GM21619 (cell line): Measurements from ENCODE around the gene TCF12.
"Not testable (repeated sequence)": the region's sequence is repeated elsewhere in the genome, so short reads cannot be mapped to it uniquely, and the experiment has no call there.

Source experiments
- ATAC-seq: cut with Tn5 transposase; IDR thresholded peaks from one replicate; pipeline ENCODE4 v1.9.1; 2021; ENCODE audit not compliant: unreplicated experiment

TCF12 gene

GRCh38 chr15:57129064-57129463 lies 210.6 kb downstream of the TCF12 start:
- no peak for ATAC-seq

- no peak for ATAC-seq
Measured at GRCh38 chr15:57130956-57131355, 212.5 kb downstream of the TCF12 start.

GRCh38 chr15:57133127-57133968 lies 214.9 kb downstream of the TCF12 start:
- ATAC-seq: no peak

GRCh38 chr15:57134071-57134605 lies 215.7 kb downstream of the TCF12 start:
- ATAC-seq: no peak

- ATAC-seq: no peak
Measured at GRCh38 chr15:57134851-57135250, 216.4 kb downstream of the TCF12 start.

- ATAC-seq: no peak
Measured at GRCh38 chr15:57135800-57136199, 217.4 kb downstream of the TCF12 start.

- ATAC-seq: no peak
Measured at GRCh38 chr15:57138349-57138788, 219.9 kb downstream of the TCF12 start.

GRCh38 chr15:57143511-57144078 lies 225.2 kb downstream of the TCF12 start:
- ATAC-seq: no peak

GRCh38 chr15:57144448-57144847 lies 226.0 kb downstream of the TCF12 start:
- ATAC-seq: no peak

DNA sequence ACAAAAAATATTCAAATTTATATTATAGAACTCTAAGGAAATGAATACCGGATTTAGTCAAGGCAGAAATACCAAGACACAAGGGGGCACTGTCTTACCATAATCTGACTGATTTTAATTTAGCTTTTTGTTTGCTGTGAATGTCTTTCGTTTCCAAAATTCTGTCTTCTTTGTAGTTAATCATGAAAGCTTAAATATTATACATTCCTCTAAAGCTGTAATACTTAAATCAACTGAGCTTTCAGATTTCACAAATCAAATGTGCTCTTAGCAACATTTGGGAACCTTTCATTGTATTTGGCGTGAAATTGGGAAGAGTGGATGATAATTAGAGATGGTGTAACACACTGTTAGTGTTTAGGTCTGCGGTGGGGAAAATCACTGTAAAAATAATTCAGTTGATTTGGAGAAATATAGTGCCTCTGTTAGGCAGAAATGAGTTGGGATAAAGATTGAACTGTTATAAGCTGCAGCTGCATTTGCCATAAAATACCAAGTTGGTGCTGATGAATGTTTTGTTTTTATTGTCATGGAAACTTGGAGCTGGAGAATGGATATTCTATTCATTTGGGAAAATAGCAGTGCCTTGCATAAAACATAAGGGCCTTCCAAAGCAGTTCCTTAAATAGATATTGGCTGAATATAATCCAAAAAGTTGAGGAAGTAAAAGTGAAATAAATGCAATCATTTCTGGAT lies 228.2 kb downstream of the TCF12 start:
- no peak for ATAC-seq

DNA sequence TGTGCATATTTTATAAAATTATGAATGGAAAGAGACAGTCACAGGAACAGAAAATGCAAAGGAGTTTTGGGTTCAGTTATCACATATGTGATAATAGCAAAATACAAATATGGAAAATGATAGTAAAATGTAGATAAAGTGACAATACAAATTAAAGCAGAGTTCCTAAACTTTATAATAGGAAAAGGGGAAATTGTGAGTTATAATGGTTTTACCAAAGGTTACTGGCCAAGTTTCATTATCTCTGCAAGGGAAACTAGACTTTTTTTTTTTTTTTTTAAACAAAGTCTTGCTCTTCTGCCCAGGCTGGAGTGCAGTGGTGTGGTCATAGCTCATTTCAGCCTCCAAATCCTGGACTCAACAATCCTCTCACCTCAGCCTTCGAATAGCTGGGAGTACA lies 229.2 kb downstream of the TCF12 start:
- no peak for ATAC-seq

- no peak for ATAC-seq
Measured at GRCh38 chr15:57148262-57148661, 229.8 kb downstream of the TCF12 start.

DNA sequence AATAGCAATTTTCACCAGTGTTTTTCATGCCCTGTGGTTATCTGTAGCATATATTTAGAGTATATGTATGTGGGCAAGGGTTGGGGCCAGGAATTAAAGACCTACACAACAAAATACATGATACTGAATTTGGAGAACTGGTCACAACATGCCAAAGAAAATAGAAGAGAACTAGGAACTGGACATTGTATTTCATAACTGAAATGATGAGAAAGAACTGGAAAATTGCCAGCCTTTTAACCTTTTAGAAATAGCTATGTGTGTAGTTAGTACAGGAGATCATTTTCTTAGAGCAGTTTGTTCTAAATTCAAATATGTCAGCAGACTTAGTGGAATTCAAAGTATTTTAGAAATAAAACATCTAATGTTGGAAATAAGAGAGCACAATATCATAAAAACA lies 230.8 kb downstream of the TCF12 start:
- ATAC-seq: no peak

DNA sequence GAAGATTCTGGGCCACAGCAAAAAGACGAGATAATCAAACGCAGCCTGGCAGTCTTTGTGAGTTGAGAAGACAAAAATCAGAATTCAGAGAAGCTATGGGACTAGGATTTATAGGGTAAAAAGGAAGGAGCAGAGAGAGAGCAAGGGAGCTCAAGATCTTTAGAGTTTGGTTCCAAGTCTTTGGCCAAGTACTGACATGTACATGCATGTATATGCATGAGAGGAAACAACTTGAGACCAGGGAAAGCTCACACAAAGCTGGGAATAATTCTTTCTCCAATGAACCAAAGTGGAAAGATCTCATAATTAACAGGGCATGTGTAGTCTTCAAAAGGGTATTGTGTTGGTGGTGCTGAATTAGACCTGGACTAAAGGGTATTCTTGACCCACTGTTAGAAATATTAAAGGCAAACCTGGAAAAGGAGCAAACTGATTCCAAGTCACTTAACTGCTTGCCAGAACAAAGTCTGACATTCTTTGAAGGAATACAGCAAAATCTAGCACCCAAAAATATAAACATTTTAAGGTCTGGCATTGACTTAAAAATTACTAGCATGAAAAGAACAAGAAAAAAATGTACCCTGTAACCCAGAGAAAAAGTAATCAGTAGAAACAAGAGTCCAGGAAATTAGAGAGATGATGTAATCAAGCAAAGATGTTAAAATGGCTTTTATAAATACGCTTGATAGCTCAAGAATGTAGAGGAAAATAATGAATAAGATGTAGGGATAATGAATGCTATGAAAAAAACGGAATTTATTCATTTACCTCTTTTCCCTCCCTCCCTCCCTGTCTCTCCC lies 231.8 kb downstream of the TCF12 start:
- no peak for ATAC-seq

- not testable (repeated sequence) for ATAC-seq
Measured at GRCh38 chr15:57150866-57151203, 232.4 kb downstream of the TCF12 start.

- ATAC-seq: no peak
Measured at GRCh38 chr15:57152133-57152532, 233.7 kb downstream of the TCF12 start.

GRCh38 chr15:57152666-57153539 lies 234.5 kb downstream of the TCF12 start:
- no peak for ATAC-seq

DNA sequence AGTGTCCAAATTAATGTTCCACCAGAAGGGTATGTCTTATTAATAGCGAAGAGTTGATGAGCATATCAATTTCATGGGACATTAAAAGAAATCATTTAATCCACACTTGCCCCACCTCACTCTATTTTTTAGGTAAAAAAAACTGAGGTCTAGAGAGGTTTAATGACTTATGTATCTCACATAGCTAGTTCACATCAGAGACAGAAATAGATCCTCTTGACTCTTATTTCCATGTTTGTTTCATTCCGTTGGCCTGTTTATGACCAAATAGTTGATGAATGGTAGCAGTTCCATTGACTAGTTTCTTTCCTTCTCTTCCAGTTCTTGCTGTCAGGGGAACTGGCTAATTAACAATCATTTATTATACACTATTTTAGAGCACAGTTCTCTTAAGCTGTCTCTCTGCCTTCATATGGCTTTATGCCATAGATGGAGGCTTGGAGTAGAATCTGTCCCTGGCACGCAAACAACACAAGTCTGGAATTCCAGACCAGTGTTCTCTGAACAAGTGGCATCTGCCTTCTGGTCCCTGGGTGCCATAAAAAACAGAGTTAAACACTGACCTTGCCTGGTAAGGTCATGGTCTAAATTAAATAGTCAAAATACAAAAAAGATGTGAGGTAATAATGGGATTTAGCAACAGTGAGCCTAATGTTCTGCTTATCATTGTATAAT lies 237.9 kb downstream of the TCF12 start:
- no peak for ATAC-seq

GRCh38 chr15:57158589-57158988 lies 240.1 kb downstream of the TCF12 start:
- ATAC-seq: no peak
